GM12878 (cell line): ENCODE data around the gene COL24A1. TPM values are rescaled to one million over a fixed set of nuclear protein-coding genes. Genes with fewer than 3 reads are reported as not detected.

Experiments
- ATAC-seq: fragments of 200-7000 bp; cut with Tn5 transposase; 3 replicates; pipeline ENCODE4 v1.9.1; 2020; ENCODE audit warnings: mild to moderate bottlenecking, moderate library complexity
- BruUV-seq: library from RNA; stranded (reverse); fragments of 400-500 nt; replicated peaks from 2 replicates; lab custom pipeline; 2021; lab: Mats Ljungman, UMichigan
- CTCF ChIA-PET: fragments of 300-600 bp; sonication (Branson Sonifier 250); formaldehyde crosslinking; extraction: SDS; loops from one replicate; lab custom pipeline; 2021; ENCODE audit warnings: inconsistent platforms; lab: Yijun Ruan, JAX
- POLR2A ChIA-PET: fragments of 350-600 bp; formaldehyde crosslinking; extraction: SDS; loops from one replicate; lab custom pipeline; 2021; ENCODE audit warnings: inconsistent platforms; lab: Charles Lee
- RAD21 ChIA-PET: fragments of 300-600 bp; sonication (Branson Sonifier 250); formaldehyde crosslinking; loops from one replicate; lab custom pipeline; 2023; ENCODE audit warnings: antibody characterized with exemption; ENCODE audit not compliant: unreplicated experiment; lab: Charles Lee
- SMC1A ChIA-PET: fragments of 300-600 bp; sonication (Branson Sonifier 250); formaldehyde crosslinking; loops from one replicate; lab custom pipeline; 2023; ENCODE audit not compliant: unreplicated experiment, uncharacterized antibody; lab: Charles Lee
- DNase-seq: peaks from one replicate; pipeline ENCODE4 v3.0.0-alpha.2; 2011; ENCODE audit warnings: low read depth, low spot score
- FAIRE-seq: peaks from 3 replicates; lab custom pipeline; 2011; peaks lifted over from hg19 to GRCh38; lab: Jason Lieb, UNC
- H2AFZ ChIP-seq: 2 replicates; pipeline ENCODE4 v1.6.0; 2011; ENCODE audit warnings: low read depth, low read length, control low read depth; ENCODE audit not compliant: control insufficient read depth
- H3K27ac ChIP-seq: 2 replicates; pipeline ENCODE4 v1.5.1; 2011; ENCODE audit warnings: control low read depth; ENCODE audit not compliant: control insufficient read depth, insufficient read depth
- H3K27me3 ChIP-seq, 2 experiments: replicated peaks in 1 of 2; 2 replicates each; pipeline versions ENCODE4 v1.6.0 to v1.6.1; 2011; ENCODE audit warnings: low read length in 1 of 2; ENCODE audit not compliant: control insufficient read depth in 2 of 2, insufficient read depth in 2 of 2
- H3K36me3 ChIP-seq, 2 experiments: 2 replicates each; pipeline ENCODE4 v1.5.1; 2011; ENCODE audit warnings: low read length in 1 of 2; ENCODE audit not compliant: control insufficient read depth in 2 of 2, insufficient read depth in 2 of 2
- H3K4me1 ChIP-seq: 2 replicates; pipeline ENCODE4 v1.6.1; 2011; ENCODE audit warnings: mild to moderate bottlenecking, low read length, moderate library complexity, mixed read lengths; ENCODE audit not compliant: control insufficient read depth, insufficient read depth
- H3K4me2 ChIP-seq: 2 replicates; pipeline ENCODE4 v1.6.0; 2011; ENCODE audit warnings: control low read depth; ENCODE audit not compliant: control insufficient read depth, insufficient read depth
- H3K4me3 ChIP-seq: fragments of 200-600 bp; sonication (generic); 2 replicates; pipeline ENCODE4 v1.5.1; 2016
- H3K79me2 ChIP-seq: 2 replicates; pipeline ENCODE4 v1.6.0; 2011; ENCODE audit warnings: low read length; ENCODE audit not compliant: control insufficient read depth, insufficient read depth
- H3K9ac ChIP-seq: 2 replicates; pipeline ENCODE4 v1.8.0; 2011; ENCODE audit warnings: low read length, control low read depth, mixed read lengths; ENCODE audit not compliant: control insufficient read depth, insufficient read depth
- H3K9me3 ChIP-seq: replicated peaks from 3 replicates; pipeline ENCODE4 v1.5.1; 2011; ENCODE audit warnings: mild to moderate bottlenecking, low read length; ENCODE audit not compliant: control insufficient read depth, insufficient read depth
- H4K20me1 ChIP-seq: 2 replicates; pipeline ENCODE4 v1.6.0; 2011; ENCODE audit not compliant: control insufficient read depth, insufficient read depth
- CREB1 ChIP-seq: IDR thresholded peaks from 2 replicates; pipeline ENCODE4 v1.6.1; 2012; ENCODE audit warnings: low read depth, mild to moderate bottlenecking, inconsistent platforms
- JUND ChIP-seq: IDR thresholded peaks from 2 replicates; pipeline ENCODE4 v1.6.1; 2012; ENCODE audit warnings: low read depth, mild to moderate bottlenecking, low read length, improper control_type of control experiment, moderate library complexity
- MTA2 ChIP-seq: fragments of 450-650 bp; IDR thresholded peaks from 2 replicates; pipeline ENCODE4 v1.6.1; 2016; ENCODE audit warnings: low read depth, mild to moderate bottlenecking, moderate library complexity
- MTA3 ChIP-seq: IDR thresholded peaks from 2 replicates; pipeline ENCODE4 v1.6.1; 2012; ENCODE audit warnings: low read length, inconsistent platforms, borderline replicate concordance
- NFYB ChIP-seq: IDR thresholded peaks from 2 replicates; pipeline ENCODE4 v1.6.1; 2011; ENCODE audit warnings: low read depth, mild to moderate bottlenecking, low read length, improper control_type of control experiment, moderate library complexity; ENCODE audit not compliant: insufficient read depth
- PML ChIP-seq: IDR thresholded peaks from 2 replicates; pipeline ENCODE4 v1.6.1; 2012; ENCODE audit warnings: low read length, inconsistent platforms
- RAD51 ChIP-seq: fragments of 450-650 bp; IDR thresholded peaks from 2 replicates; pipeline ENCODE4 v1.6.1; 2016; ENCODE audit warnings: moderate library complexity, mild to moderate bottlenecking, inconsistent platforms
- TAF1 ChIP-seq: IDR thresholded peaks from 2 replicates; pipeline ENCODE4 v1.6.1; 2011; ENCODE audit warnings: mild to moderate bottlenecking, low read depth, low read length, borderline replicate concordance
- YY1 ChIP-seq: IDR thresholded peaks from 2 replicates; pipeline ENCODE4 v1.6.1; 2011; ENCODE audit warnings: low read depth, mild to moderate bottlenecking, low read length
- ZNF217 ChIP-seq: fragments of 450-650 bp; IDR thresholded peaks from 2 replicates; pipeline ENCODE4 v1.6.1; 2017; ENCODE audit warnings: antibody characterized with exemption, mild to moderate bottlenecking
- WGBS: methylation state at CpG from one replicate; pipeline ENCODE4 v1.1.6; 2016; ENCODE audit warnings: low lambda C conversion rate; ENCODE audit not compliant: insufficient replicate concordance, insufficient coverage; ENCODE audit errors: missing lambda C conversion rate; 5-methylcytosine and 5-hydroxymethylcytosine counted together
- in situ Hi-C: fragments of 300-500 bp; cut with MboI; formaldehyde crosslinking; loops from 9 replicates; pipeline ENCODE4 v1.14.3; 2018; ENCODE audit warnings: mixed read lengths
- intact Hi-C: fragments of 100-400 bp; cut with micrococcal nuclease; formaldehyde crosslinking; loops from one replicate; pipeline ENCODE4 v1.14.2; 2022; ENCODE audit not compliant: unreplicated experiment
- polyA plus RNA-seq, 11 experiments: library from polyadenylated mRNA; depleted of rRNA in 4 of 11; unstranded in 6 of 11; stranded (reverse) in 5 of 11; fragments of >200 nt; fragmentation: Nextera tagmentation in 4 of 11; fragmentation: Illumina TruSeq in 1 of 11; extraction: Ambion mirVana in 4 of 11; extraction: Trizol in 1 of 11; gene quantifications; 1 replicate in 1 of 11; 2 replicates in 10 of 11; pipeline versions ENCODE4 v1.2.1 to v1.2.3, GENCODE V29; 2011 to 2016; ENCODE audit warnings: inconsistent platforms in 2 of 11, missing spikeins in 2 of 11, low read depth in 1 of 11
- total RNA-seq, 4 experiments: library from RNA; depleted of rRNA in 3 of 4; stranded (reverse); fragments of >200 nt in 3 of 4; fragmentation: Illumina TruSeq in 1 of 4; extraction: Trizol in 1 of 4; gene quantifications; 2 replicates each; pipeline versions ENCODE4 v1.2.1 to v1.2.3, GENCODE V29; 2013 to 2021
- TF ChIP-seq, protein P1 (sequence below): fragments of 450-650 bp; IDR thresholded peaks from 2 replicates; pipeline ENCODE4 v1.6.1; 2017; ENCODE audit warnings: mild to moderate bottlenecking, moderate library complexity
- TF ChIP-seq, protein P2 (sequence below): fragments of 450-650 bp; formaldehyde crosslinking; IDR thresholded peaks from 2 replicates; pipeline ENCODE4 v1.4.0; 2020; ENCODE audit warnings: mild to moderate bottlenecking, moderate library complexity
- TF ChIP-seq, protein P3 (sequence below): IDR thresholded peaks from 2 replicates; pipeline ENCODE4 v1.6.1; 2011; ENCODE audit warnings: low read depth, mild to moderate bottlenecking, low read length, moderate library complexity, borderline replicate concordance; ENCODE audit errors: extremely low read depth

Gene COL24A1
- total and polyA plus RNA-seq, 10 of the 15 experiments (the other 5 are each of a cell fraction or from before 2014, with no cell fraction given), result 0.19 to 4.1 (median 2.0) TPM

DNA sequence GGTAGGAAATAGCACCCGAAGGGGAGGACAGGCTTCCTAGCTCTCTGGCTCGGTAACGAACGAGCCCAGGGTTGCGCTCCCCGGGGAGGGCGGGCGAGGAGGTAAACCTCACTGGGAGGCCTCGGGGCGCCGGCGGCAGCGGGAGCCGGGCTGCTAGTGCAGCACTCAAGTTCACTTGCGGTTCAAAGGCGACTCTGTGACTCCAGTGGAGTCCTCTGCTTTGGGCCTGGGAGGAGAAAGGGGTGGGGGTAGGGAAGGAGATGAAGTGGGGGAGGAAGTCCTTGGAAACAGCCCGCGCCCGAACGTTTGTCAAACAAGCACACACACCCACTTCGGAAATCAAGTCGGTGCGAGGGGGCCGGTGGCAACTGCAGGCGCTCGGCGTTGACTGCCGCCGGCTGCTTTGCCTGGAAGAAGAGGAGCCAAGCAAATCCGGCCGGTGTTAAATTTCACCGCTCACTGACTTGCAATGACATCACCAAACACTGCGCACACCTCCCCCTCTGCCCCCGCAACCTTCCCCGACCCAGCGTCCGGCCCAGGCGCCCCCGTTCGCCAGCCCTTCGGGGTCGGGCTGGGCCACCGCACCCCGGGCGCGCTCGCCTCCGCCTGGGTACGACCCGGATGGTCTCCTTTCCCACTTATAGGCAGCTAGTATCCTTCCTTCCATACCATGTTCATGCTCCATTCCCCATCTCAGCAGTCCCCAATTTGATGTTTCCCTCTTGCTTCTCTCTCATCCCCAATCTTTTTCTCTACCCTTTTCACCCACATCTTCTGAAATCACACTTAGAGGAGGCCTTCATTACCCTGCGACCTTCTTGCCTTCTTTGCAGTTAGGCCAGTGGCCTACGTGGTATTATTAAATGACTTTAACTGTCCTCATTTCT is at the start of gene COL24A1 (continued):
- TF ChIP-seq, protein P1, sequence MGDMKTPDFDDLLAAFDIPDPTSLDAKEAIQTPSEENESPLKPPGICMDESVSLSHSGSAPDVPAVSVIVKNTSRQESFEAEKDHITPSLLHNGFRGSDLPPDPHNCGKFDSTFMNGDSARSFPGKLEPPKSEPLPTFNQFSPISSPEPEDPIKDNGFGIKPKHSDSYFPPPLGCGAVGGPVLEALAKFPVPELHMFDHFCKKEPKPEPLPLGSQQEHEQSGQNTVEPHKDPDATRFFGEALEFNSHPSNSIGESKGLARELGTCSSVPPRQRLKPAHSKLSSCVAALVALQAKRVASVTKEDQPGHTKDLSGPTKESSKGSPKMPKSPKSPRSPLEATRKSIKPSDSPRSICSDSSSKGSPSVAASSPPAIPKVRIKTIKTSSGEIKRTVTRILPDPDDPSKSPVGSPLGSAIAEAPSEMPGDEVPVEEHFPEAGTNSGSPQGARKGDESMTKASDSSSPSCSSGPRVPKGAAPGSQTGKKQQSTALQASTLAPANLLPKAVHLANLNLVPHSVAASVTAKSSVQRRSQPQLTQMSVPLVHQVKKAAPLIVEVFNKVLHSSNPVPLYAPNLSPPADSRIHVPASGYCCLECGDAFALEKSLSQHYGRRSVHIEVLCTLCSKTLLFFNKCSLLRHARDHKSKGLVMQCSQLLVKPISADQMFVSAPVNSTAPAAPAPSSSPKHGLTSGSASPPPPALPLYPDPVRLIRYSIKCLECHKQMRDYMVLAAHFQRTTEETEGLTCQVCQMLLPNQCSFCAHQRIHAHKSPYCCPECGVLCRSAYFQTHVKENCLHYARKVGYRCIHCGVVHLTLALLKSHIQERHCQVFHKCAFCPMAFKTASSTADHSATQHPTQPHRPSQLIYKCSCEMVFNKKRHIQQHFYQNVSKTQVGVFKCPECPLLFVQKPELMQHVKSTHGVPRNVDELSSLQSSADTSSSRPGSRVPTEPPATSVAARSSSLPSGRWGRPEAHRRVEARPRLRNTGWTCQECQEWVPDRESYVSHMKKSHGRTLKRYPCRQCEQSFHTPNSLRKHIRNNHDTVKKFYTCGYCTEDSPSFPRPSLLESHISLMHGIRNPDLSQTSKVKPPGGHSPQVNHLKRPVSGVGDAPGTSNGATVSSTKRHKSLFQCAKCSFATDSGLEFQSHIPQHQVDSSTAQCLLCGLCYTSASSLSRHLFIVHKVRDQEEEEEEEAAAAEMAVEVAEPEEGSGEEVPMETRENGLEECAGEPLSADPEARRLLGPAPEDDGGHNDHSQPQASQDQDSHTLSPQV, result no peak
- TF ChIP-seq YY1 (no peak), ZNF217 (no peak), MTA2 (no peak)

DNA sequence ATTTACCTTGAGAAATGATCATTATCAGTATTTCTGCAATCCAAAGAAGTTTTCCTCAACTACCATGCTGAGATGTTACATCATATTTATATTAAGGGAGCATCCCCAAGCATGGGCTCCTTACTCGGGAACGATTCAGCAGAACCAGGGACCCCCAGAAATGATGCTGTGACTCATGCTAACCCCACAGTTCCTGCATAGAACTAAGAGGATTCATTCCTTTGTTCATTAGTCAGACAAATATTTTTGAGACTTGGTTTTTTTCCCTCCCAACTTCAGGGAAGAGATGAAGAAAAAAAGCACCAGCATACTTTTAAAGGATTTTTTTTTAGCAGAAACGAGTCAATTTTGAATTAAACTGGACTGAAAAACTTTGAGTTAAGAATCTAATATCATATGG is 49.2 kb upstream of the COL24A1 start:
- intact Hi-C loops (no loop called here), in situ Hi-C loops (no loop called here)
- no peaks in the 10 kb centered on the region for H3K4me1 ChIP-seq
- H3K27me3 ChIP-seq, result no peaks in the 10 kb centered on the region
- H2AFZ ChIP-seq, result no peak overlapping the region
- CTCF ChIA-PET, result no interaction called here
- H3K36me3 ChIP-seq, result no peaks in the 10 kb centered on the region
- DNase-seq (no peak), FAIRE-seq (no peak), ATAC-seq (no peak)
- BruUV-seq, result no TSS peak
- H3K4me3 ChIP-seq, result no peak overlapping the region
- H3K79me2 ChIP-seq, result no peaks in the 10 kb centered on the region
- H3K27ac ChIP-seq, result no peak overlapping the region
- WGBS, result 0% methylated on average over 3 of the region's 3 CpGs
- no peaks in the 10 kb centered on the region for H4K20me1 ChIP-seq
- no peak overlapping the region for H3K9ac ChIP-seq
- H3K9me3 ChIP-seq, result no peaks in the 10 kb centered on the region
- SMC1A ChIA-PET, result no interaction called here
- RAD21 ChIA-PET, result no interaction called here
- POLR2A ChIA-PET, result no interaction called here
- H3K4me2 ChIP-seq, result no peak overlapping the region
- TF ChIP-seq, protein P2, sequence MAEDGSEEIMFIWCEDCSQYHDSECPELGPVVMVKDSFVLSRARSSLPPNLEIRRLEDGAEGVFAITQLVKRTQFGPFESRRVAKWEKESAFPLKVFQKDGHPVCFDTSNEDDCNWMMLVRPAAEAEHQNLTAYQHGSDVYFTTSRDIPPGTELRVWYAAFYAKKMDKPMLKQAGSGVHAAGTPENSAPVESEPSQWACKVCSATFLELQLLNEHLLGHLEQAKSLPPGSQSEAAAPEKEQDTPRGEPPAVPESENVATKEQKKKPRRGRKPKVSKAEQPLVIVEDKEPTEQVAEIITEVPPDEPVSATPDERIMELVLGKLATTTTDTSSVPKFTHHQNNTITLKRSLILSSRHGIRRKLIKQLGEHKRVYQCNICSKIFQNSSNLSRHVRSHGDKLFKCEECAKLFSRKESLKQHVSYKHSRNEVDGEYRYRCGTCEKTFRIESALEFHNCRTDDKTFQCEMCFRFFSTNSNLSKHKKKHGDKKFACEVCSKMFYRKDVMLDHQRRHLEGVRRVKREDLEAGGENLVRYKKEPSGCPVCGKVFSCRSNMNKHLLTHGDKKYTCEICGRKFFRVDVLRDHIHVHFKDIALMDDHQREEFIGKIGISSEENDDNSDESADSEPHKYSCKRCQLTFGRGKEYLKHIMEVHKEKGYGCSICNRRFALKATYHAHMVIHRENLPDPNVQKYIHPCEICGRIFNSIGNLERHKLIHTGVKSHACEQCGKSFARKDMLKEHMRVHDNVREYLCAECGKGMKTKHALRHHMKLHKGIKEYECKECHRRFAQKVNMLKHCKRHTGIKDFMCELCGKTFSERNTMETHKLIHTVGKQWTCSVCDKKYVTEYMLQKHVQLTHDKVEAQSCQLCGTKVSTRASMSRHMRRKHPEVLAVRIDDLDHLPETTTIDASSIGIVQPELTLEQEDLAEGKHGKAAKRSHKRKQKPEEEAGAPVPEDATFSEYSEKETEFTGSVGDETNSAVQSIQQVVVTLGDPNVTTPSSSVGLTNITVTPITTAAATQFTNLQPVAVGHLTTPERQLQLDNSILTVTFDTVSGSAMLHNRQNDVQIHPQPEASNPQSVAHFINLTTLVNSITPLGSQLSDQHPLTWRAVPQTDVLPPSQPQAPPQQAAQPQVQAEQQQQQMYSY (CRISPR knock-in tag), result no peak
- TF ChIP-seq, protein P3, sequence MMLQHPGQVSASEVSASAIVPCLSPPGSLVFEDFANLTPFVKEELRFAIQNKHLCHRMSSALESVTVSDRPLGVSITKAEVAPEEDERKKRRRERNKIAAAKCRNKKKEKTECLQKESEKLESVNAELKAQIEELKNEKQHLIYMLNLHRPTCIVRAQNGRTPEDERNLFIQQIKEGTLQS, result no peak
- TF ChIP-seq CREB1 (no peak), PML (no peak), NFYB (no peak), JUND (no peak), TAF1 (no peak), MTA3 (no peak), RAD51 (no peak)
